Putamen (tissue), 1 donor: ENCODE measurements around the gene CDH11.
A peak's percentile ranks its signal among the peaks of the same experiment; 100 is the strongest.

Experiments used
- DNase-seq: peaks from one replicate; pipeline ENCODE4 v3.0.0-alpha.2; 2016; ENCODE audit warnings: low spot score

CDH11 gene

GRCh38 chr16:65116818-65117430, 4.9 kb downstream of the CDH11 start:
- peak; percentile 37 for DNase-seq

- no peak for DNase-seq
Observed at GRCh38 chr16:65116216-65116615, 5.6 kb downstream of the CDH11 start.

GRCh38 chr16:65114527-65114926, 7.3 kb downstream of the CDH11 start:
- DNase-seq, result no peak

GRCh38 chr16:65113441-65113840, 8.4 kb downstream of the CDH11 start:
- DNase-seq, result no peak

- DNase-seq, result no peak
Observed at GRCh38 chr16:65111306-65111705, 10.6 kb downstream of the CDH11 start.

GRCh38 chr16:65106757-65107156, 15.1 kb downstream of the CDH11 start:
- DNase-seq, result no peak

GRCh38 chr16:65105171-65105570, 16.7 kb downstream of the CDH11 start:
- no peak for DNase-seq

GRCh38 chr16:65104471-65104870, 17.4 kb downstream of the CDH11 start:
- DNase-seq, result no peak

- no peak for DNase-seq
Observed at GRCh38 chr16:65102326-65102725, 19.5 kb downstream of the CDH11 start.

GRCh38 chr16:65101009-65101408, 20.9 kb downstream of the CDH11 start:
- no peak for DNase-seq

GRCh38 chr16:65099607-65100006, 22.3 kb downstream of the CDH11 start:
- no peak for DNase-seq

GRCh38 chr16:65098916-65099315, 22.9 kb downstream of the CDH11 start:
- DNase-seq, result no peak

GRCh38 chr16:65097296-65097695, 24.6 kb downstream of the CDH11 start:
- DNase-seq, result no peak

GRCh38 chr16:65095906-65096305, 26.0 kb downstream of the CDH11 start:
- no peak for DNase-seq

- no peak for DNase-seq
Observed at GRCh38 chr16:65095090-65095728, 26.7 kb downstream of the CDH11 start.

- no peak for DNase-seq
Observed at GRCh38 chr16:65094009-65094408, 27.9 kb downstream of the CDH11 start.

- no peak for DNase-seq
Observed at GRCh38 chr16:65083164-65083857, 38.6 kb downstream of the CDH11 start.

- no peak for DNase-seq
Observed at GRCh38 chr16:65079549-65079948, 42.3 kb downstream of the CDH11 start.

GRCh38 chr16:65077181-65077580, 44.7 kb downstream of the CDH11 start:
- DNase-seq, result no peak

- DNase-seq, result no peak
Observed at GRCh38 chr16:65075877-65076276, 46.0 kb downstream of the CDH11 start.

GRCh38 chr16:65071433-65072311, 50.2 kb downstream of the CDH11 start:
- DNase-seq, result peak; percentile 83

- peak; percentile 94 for DNase-seq
Observed at GRCh38 chr16:65070831-65071432, 50.9 kb downstream of the CDH11 start.
